ENCODE measurements around the gene HORMAD2. TPM values are rescaled to one million over a fixed set of nuclear protein-coding genes. Genes with fewer than 3 reads are reported as not detected.

The HORMAD2 gene
- total RNA-seq, 4 donors from 2014 or later = not detected

GRCh38 chr22:30033901-30034300 lies 46.4 kb upstream of the HORMAD2 start:
- DNase-seq (ENCODE audit: extremely low spot score) = no peak
- 61% methylated on average over 5 of the region's 5 CpGs for WGBS
- intact Hi-C loops (cut with DNase I) = no loop called here
- H3K9me3 ChIP-seq = no peaks in the 10 kb centered on the region
- no peak overlapping the region for H3K4me3 ChIP-seq
- no peak overlapping the region for H3K27ac ChIP-seq (replicated peaks in 1 of 4)
- peaks cover 0 to 6% (median 2%) of the 10 kb centered on the region in 4 donors for H3K36me3 ChIP-seq
- no peak for TF ChIP-seq CTCF (IDR thresholded peaks at IDR 0.05)
- no peak for TF ChIP-seq EP300 (IDR thresholded peaks at IDR 0.05)
- no peak for TF ChIP-seq POLR2A (IDR thresholded peaks at IDR 0.05; ENCODE audit: low read depth)
- no peak for TF ChIP-seq POLR2AphosphoS5 (IDR thresholded peaks at IDR 0.05)
- H3K4me1 ChIP-seq = peaks cover 0 to 5% (median under 1%) of the 10 kb centered on the region in 4 donors
- no peaks in the 10 kb centered on the region for H3K27me3 ChIP-seq

- Histone ChIP-seq H3K27ac (replicated peaks in 1 of 4) (no peak overlapping the region), H3K4me1 (peaks cover 0 to 5% (median 0%) of the 10 kb centered on the region in 4 donors), H3K4me3 (no peak overlapping the region), H3K9me3 (no peaks in the 10 kb centered on the region), H3K27me3 (no peaks in the 10 kb centered on the region), H3K36me3 (no peaks in the 10 kb centered on the region)
- 91% methylated on average over 2 of the region's 2 CpGs for WGBS
- TF ChIP-seq EP300 (IDR thresholded peaks at IDR 0.05) (no peak), CTCF (IDR thresholded peaks at IDR 0.05) (no peak), POLR2AphosphoS5 (IDR thresholded peaks at IDR 0.05) (no peak), POLR2A (IDR thresholded peaks at IDR 0.05; ENCODE audit: low read depth) (no peak)
- DNase-seq (ENCODE audit: extremely low spot score) = no peak
- intact Hi-C loops (cut with DNase I) = no loop called here
Observed at GRCh38 chr22:30036656-30037055, 43.6 kb upstream of the HORMAD2 start.

- H3K9me3 ChIP-seq = no peaks in the 10 kb centered on the region
- no peaks in the 10 kb centered on the region for H3K27me3 ChIP-seq
- DNase-seq (ENCODE audit: extremely low spot score) = no peak
- TF ChIP-seq POLR2A (IDR thresholded peaks at IDR 0.05; ENCODE audit: low read depth) (no peak), POLR2AphosphoS5 (IDR thresholded peaks at IDR 0.05) (no peak), CTCF (IDR thresholded peaks at IDR 0.05) (no peak), EP300 (IDR thresholded peaks at IDR 0.05) (no peak)
- H3K4me3 ChIP-seq = no peak overlapping the region
- WGBS = 67% methylated on average over 3 of the region's 3 CpGs
- H3K36me3 ChIP-seq = no peaks in the 10 kb centered on the region
- H3K4me1 ChIP-seq = peaks cover 0 to 5% (median 0%) of the 10 kb centered on the region in 4 donors
- intact Hi-C loops (cut with DNase I) = no loop called here
- H3K27ac ChIP-seq (replicated peaks in 1 of 4) = no peak overlapping the region
Observed at GRCh38 chr22:30038219-30038618, 42.0 kb upstream of the HORMAD2 start.

- Histone ChIP-seq H3K27ac (replicated peaks in 1 of 4) (no peak overlapping the region), H3K4me1 (peaks cover 0 to 5% (median 0%) of the 10 kb centered on the region in 4 donors), H3K36me3 (no peaks in the 10 kb centered on the region), H3K4me3 (no peak overlapping the region), H3K27me3 (no peaks in the 10 kb centered on the region), H3K9me3 (no peaks in the 10 kb centered on the region)
- intact Hi-C loops (cut with DNase I) = no loop called here
- 82% methylated on average over 7 of the region's 11 CpGs for WGBS
- no peak for DNase-seq (ENCODE audit: extremely low spot score)
- TF ChIP-seq CTCF (IDR thresholded peaks at IDR 0.05) (no peak), POLR2A (IDR thresholded peaks at IDR 0.05; ENCODE audit: low read depth) (no peak)
Observed at GRCh38 chr22:30040499-30041260, 39.6 kb upstream of the HORMAD2 start.
